Measurements from ENCODE around the gene ANKRD29. TPM values are rescaled to one million over a fixed set of nuclear protein-coding genes. Genes with fewer than 3 reads are reported as not detected.

Gene ANKRD29
- total RNA-seq, 4 donors from 2014 or later = 0.99 to 4.4 (median 1.8) TPM

DNA sequence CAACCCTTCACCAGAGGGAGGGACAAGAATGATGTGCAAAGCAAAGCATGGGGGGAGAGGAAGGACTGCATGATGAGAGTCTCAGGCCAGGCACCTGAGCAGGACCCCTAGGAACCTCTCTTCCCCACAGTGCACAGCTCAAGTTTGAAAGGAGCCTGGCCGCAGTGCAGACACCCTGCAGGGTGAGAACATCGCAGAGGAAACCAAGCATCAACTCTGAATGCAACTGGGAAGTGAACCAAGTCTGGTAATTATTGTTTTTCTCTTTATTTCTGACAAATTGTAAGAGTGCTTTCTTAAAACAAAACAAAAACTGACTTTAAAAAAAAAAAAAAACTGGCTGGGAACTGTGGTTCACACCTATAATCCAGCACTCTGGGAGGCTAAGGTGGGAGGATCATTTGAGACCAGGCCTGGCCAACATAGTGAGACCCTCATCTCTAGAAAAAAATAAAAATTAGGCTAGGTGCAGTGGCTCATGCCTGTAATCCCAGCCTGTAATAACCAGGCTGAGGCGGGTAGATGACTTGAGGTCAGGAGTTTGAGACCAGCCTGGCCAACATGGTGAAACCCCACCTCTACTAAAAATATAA is 91.7 kb downstream of the ANKRD29 start:
- H3K4me3 ChIP-seq (ENCODE audit: low read depth, poor library complexity, severe bottlenecking) = no peak overlapping the region
- intact Hi-C loops (cut with DNase I; ENCODE audit: low total_unique reads) = no loop called here
- TF ChIP-seq, protein P1, sequence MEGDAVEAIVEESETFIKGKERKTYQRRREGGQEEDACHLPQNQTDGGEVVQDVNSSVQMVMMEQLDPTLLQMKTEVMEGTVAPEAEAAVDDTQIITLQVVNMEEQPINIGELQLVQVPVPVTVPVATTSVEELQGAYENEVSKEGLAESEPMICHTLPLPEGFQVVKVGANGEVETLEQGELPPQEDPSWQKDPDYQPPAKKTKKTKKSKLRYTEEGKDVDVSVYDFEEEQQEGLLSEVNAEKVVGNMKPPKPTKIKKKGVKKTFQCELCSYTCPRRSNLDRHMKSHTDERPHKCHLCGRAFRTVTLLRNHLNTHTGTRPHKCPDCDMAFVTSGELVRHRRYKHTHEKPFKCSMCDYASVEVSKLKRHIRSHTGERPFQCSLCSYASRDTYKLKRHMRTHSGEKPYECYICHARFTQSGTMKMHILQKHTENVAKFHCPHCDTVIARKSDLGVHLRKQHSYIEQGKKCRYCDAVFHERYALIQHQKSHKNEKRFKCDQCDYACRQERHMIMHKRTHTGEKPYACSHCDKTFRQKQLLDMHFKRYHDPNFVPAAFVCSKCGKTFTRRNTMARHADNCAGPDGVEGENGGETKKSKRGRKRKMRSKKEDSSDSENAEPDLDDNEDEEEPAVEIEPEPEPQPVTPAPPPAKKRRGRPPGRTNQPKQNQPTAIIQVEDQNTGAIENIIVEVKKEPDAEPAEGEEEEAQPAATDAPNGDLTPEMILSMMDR (IDR thresholded peaks at IDR 0.05) = no peak
- no peak for TF ChIP-seq POLR2A (IDR thresholded peaks at IDR 0.05)
- DNase-seq (ENCODE audit: low spot score in 2 of 2) = no peak
- 89 to 94% methylated on average over 3 of the region's 3 CpGs for WGBS, 2 donors

DNA sequence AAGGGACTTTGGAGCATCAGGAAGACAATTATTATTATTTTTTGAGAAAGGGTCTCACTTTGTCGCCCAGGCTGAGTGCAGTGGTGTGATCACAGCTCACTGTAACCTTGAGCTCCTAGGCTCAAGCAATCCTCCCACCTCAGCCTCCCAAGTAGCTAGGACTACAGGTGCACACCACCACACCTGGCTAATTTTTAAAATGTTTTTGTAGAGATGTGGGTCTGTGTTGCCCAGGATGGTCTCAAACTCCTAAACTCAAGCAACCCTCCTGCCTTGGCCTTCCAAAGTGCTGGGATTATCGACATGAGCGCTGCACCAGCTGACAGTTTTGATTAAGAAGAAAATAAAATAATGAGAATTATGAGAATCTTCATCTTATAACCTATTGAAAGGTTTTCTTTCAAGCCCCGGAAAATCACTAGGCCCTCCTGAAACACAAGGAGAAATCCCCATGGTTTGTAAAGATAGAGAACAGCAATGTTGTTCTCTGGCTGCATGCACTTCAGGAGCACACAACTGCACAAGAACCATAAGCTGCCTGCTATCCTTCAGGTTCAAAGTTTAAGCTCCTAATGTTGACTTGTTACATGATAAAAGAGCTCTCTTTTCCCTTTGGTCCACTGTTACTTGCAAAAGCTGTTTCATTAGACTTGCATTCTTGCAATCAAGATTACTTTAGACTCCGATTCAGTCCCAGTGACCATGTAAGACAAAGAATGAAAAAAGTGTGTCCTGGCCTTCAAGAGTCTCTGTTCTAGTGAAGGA is 93.2 kb downstream of the ANKRD29 start:
- DNase-seq (ENCODE audit: low spot score in 2 of 2) = no peak
- no peak for TF ChIP-seq POLR2A (IDR thresholded peaks at IDR 0.05)
- TF ChIP-seq, protein P1 (IDR thresholded peaks at IDR 0.05) = no peak
- H3K4me3 ChIP-seq (ENCODE audit: low read depth, poor library complexity, severe bottlenecking) = no peak overlapping the region
- intact Hi-C loops (cut with DNase I; ENCODE audit: low total_unique reads) = no loop called here
- WGBS, 2 donors = 97 to 98% methylated on average over 5 of the region's 5 CpGs

DNA sequence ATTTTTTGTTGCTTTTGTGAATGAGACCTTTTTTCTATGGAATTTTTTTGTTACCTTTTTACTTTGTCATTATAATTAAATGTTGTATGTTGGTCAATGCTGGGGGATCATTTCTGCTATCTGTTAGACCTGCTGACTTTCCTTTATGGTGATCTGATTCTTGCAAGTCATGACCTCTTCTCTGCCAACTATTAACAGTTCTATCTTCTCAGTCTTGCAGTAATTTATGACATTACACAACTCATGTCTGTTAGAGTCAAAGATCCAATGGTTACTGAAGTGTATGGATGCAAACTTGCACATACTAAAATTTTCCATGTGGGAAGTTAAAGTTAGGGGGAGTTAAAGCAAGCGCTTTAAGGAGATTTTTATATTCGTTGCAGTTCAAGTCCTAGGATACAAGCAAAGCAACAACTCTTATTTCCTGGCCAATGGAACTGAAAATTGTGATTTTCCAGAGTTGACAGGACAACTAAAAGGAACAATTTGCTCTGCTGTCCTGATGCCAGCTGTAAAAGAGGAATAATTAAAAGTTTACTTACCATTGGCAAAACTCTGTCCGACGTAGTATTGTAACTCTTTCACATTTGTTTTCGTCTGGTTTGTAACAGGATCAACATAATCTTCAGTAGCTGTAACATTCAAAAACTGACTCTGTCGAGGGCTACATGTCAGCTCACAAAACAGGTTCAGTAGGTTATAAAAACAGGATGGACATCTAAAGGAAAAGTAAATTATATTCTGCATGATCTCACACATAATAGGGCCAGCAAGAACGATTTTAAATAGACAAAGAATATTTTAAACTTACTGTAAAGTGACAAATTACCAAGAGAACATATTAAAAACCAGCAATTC is 94.2 kb downstream of the ANKRD29 start:
- no peak overlapping the region for H3K4me3 ChIP-seq (ENCODE audit: low read depth, poor library complexity, severe bottlenecking)
- no peak for TF ChIP-seq POLR2A (IDR thresholded peaks at IDR 0.05)
- TF ChIP-seq, protein P1 (IDR thresholded peaks at IDR 0.05) = no peak
- 70 to 74% methylated on average over 7 of the region's 7 CpGs for WGBS, 2 donors
- no peak for DNase-seq (ENCODE audit: low spot score in 2 of 2)
- intact Hi-C loops (cut with DNase I; ENCODE audit: low total_unique reads) = no loop called here

DNA sequence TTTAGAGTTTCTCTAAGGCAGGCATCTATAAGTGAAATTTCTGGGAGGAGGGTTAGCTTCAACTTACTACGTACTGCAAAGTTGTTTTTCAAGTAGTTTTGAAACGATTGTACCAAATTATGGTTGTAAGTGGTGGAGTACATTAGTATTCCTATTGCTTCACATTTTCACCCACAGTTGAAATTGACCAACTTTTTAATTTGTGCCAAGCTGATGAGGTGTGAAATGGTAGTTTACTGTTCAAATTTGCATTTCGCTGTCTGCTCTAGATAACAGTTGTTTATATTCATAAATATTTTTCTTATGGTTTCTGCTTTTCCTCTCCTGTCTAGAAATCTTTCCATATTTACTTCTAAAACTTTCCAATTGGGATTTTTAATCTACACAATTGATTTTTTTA is 95.0 kb downstream of the ANKRD29 start:
- no peak for TF ChIP-seq POLR2A (IDR thresholded peaks at IDR 0.05)
- TF ChIP-seq, protein P1 (IDR thresholded peaks at IDR 0.05) = no peak
- H3K4me3 ChIP-seq (ENCODE audit: low read depth, poor library complexity, severe bottlenecking) = no peak overlapping the region
- 93 to 94% methylated on average over 3 of the region's 3 CpGs for WGBS, 2 donors
- intact Hi-C loops (cut with DNase I; ENCODE audit: low total_unique reads) = no loop called here
- DNase-seq (ENCODE audit: low spot score in 2 of 2) = no peak

DNA sequence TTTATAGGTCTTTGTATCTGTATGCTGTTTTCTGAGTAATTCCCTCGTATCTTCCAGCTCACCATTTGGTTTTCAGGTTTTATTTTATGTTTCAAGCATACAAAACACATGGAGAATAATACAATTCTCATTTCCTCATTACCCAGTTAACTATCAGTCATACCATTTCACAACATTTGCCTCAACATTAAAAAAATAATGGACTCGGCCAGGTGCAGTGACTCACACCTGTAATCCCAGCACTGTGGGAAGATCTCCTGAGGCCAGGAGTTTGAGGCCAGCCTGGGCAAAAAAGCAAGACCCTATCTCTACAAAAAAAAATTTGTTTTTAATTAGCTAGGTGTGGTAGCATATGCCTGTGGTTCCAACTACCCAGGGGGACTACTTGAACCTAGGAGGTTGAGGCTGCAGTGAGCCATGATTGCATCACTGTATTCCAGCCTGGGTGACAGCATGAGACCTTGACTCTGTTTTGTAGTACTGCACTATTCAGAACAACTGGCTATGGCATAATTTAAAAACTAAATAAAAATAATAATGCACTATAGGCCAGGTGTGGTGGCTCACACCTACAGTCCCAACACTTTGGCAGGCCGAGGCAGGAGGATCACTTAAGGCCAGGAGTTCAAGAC is 96.7 kb downstream of the ANKRD29 start:
- intact Hi-C loops (cut with DNase I; ENCODE audit: low total_unique reads) = no loop called here
- TF ChIP-seq, protein P1 (IDR thresholded peaks at IDR 0.05) = no peak
- TF ChIP-seq POLR2A (IDR thresholded peaks at IDR 0.05) = no peak
- DNase-seq (ENCODE audit: low spot score in 2 of 2) = no peak
- no peak overlapping the region for H3K4me3 ChIP-seq (ENCODE audit: low read depth, poor library complexity, severe bottlenecking)
- WGBS, 2 donors = 65 to 68% methylated on average over 3 of the region's 3 CpGs
